HG02623 (cell line): ENCODE results near the gene GGA3.
"Not testable (repeated sequence)": the region's sequence is repeated elsewhere in the genome, so short reads cannot be mapped to it uniquely, and the experiment has no call there.

Experiments
- ATAC-seq: cut with Tn5 transposase; IDR thresholded peaks from one replicate; pipeline ENCODE4 v1.9.1; 2021; ENCODE audit warnings: moderate library complexity; ENCODE audit not compliant: unreplicated experiment

Gene GGA3

GRCh38 chr17:75273977-75274708, 12.7 kb upstream of the GGA3 start:
- no peak for ATAC-seq

GRCh38 chr17:75272848-75273184, 11.4 kb upstream of the GGA3 start:
- ATAC-seq: no peak

GRCh38 chr17:75271955-75272847, 10.8 kb upstream of the GGA3 start:
- no peak for ATAC-seq

- ATAC-seq: peak; percentile 59
Measured at GRCh38 chr17:75271233-75271954, 10.0 kb upstream of the GGA3 start.

GRCh38 chr17:75270966-75271232, 9.5 kb upstream of the GGA3 start, which contains the start of gene MIF4GD:
MIF4GD (minus strand) TSS chr17:75271231; CDS start chr17:75270195, 1,036 bp downstream.
- ATAC-seq: no peak

- peak; percentile 31 for ATAC-seq
Measured at GRCh38 chr17:75270218-75270965, 9.0 kb upstream of the GGA3 start.

- ATAC-seq: no peak
Measured at GRCh38 chr17:75269844-75270217, 8.4 kb upstream of the GGA3 start.

GRCh38 chr17:75267411-75268232, 6.2 kb upstream of the GGA3 start:
- ATAC-seq: no peak

GRCh38 chr17:75267153-75267410, 5.7 kb upstream of the GGA3 start:
- ATAC-seq: no peak

GRCh38 chr17:75266316-75267152, 5.1 kb upstream of the GGA3 start:
- ATAC-seq: no peak

GRCh38 chr17:75265614-75266315, 4.4 kb upstream of the GGA3 start:
- no peak for ATAC-seq

- ATAC-seq: no peak
Measured at GRCh38 chr17:75263055-75263454, 1.6 kb upstream of the GGA3 start.

GRCh38 chr17:75262112-75262606, 753 bp upstream of the GGA3 start:
- no peak for ATAC-seq

- peak; percentile 20 for ATAC-seq
Measured at GRCh38 chr17:75260641-75261335, 618 bp downstream of the GGA3 start.

GRCh38 chr17:75257228-75257627, 4.2 kb downstream of the GGA3 start:
- ATAC-seq: not testable (repeated sequence)

GRCh38 chr17:75255954-75256698, 5.3 kb downstream of the GGA3 start:
- ATAC-seq: not testable (repeated sequence)

- no peak for ATAC-seq
Measured at GRCh38 chr17:75252039-75252816, 9.2 kb downstream of the GGA3 start.
